HepG2 (cell line): ENCODE results near the gene MCEE. TPM values are rescaled to one million over a fixed set of nuclear protein-coding genes. Genes with fewer than 3 reads are reported as not detected.

ENCODE experiments used
- BCL6 ChIP-seq: IDR thresholded peaks from 2 replicates; pipeline ENCODE4 v1.6.1; 2016; ENCODE audit warnings: missing genetic modification reagents, missing compliant biosample characterization
- CCAR2 ChIP-seq: fragments of 200-400 bp; formaldehyde crosslinking; optimal IDR thresholded peaks from 2 replicates; pipeline ENCODE3; 2018; ENCODE audit warnings: low read depth, mild to moderate bottlenecking, low read length, moderate library complexity
- CREB3 ChIP-seq: sonication (generic); formaldehyde crosslinking; IDR thresholded peaks from 2 replicates; pipeline ENCODE4 v1.5.0; 2020; ENCODE audit warnings: missing genetic modification reagents
- GFI1 ChIP-seq: sonication (generic); formaldehyde crosslinking; IDR thresholded peaks from 2 replicates; pipeline ENCODE4 v1.5.0; 2020; ENCODE audit warnings: missing genetic modification reagents, mild to moderate bottlenecking, borderline replicate concordance
- HES4 ChIP-seq: sonication (generic); formaldehyde crosslinking; IDR thresholded peaks from 2 replicates; pipeline ENCODE4 v1.9.0; 2021; ENCODE audit warnings: mild to moderate bottlenecking, missing genetic modification reagents, borderline replicate concordance
- HNRNPL ChIP-seq: fragments of 200-400 bp; formaldehyde crosslinking; IDR thresholded peaks from 2 replicates; pipeline ENCODE4 v1.6.1; 2017; ENCODE audit warnings: mild to moderate bottlenecking, low read depth, low read length
- KAT7 ChIP-seq: IDR thresholded peaks from 2 replicates; pipeline ENCODE4 v1.6.1; 2018; ENCODE audit warnings: borderline replicate concordance, missing compliant biosample characterization
- KDM4B ChIP-seq: sonication (generic); formaldehyde crosslinking; IDR thresholded peaks from 2 replicates; pipeline ENCODE4 v1.4.0; 2020; ENCODE audit warnings: missing genetic modification reagents
- MBNL3 ChIP-seq: fragments of 250-450 bp; sonication (Bioruptor Pico); conservative IDR thresholded peaks from 2 replicates; pipeline ENCODE4 v1.8.0; 2022; ENCODE audit warnings: mild to moderate bottlenecking, inconsistent platforms
- MXI1 ChIP-seq: IDR thresholded peaks from 3 replicates; pipeline ENCODE4 v1.6.1; 2012; ENCODE audit warnings: low read depth, low read length, inconsistent platforms, borderline replicate concordance
- POLR2A ChIP-seq, 2 experiments: IDR thresholded peaks; 2 replicates each; pipeline ENCODE4 v1.6.1; 2011; ENCODE audit warnings: low read depth in 2 of 2, low read length in 2 of 2, mild to moderate bottlenecking in 1 of 2, moderate library complexity in 1 of 2; ENCODE audit not compliant: insufficient read depth in 1 of 2
- SALL1 ChIP-seq: sonication (generic); formaldehyde crosslinking; IDR thresholded peaks from 2 replicates; pipeline ENCODE4 v1.8.0; 2022; ENCODE audit warnings: mild to moderate bottlenecking, missing genetic modification reagents
- SP140L ChIP-seq: sonication (generic); formaldehyde crosslinking; IDR thresholded peaks from 2 replicates; pipeline ENCODE4 v1.4.0; 2020; ENCODE audit warnings: missing genetic modification reagents, borderline replicate concordance
- TBX3 ChIP-seq: fragments of 450-650 bp; IDR thresholded peaks from 2 replicates; pipeline ENCODE4 v1.6.1; 2017; ENCODE audit warnings: antibody characterized with exemption, mild to moderate bottlenecking, inconsistent platforms, borderline replicate concordance
- THRA ChIP-seq: sonication (generic); formaldehyde crosslinking; IDR thresholded peaks from 2 replicates; pipeline ENCODE4 v1.4.0; 2020; ENCODE audit warnings: missing genetic modification reagents, borderline replicate concordance
- TRAFD1 ChIP-seq: sonication (generic); formaldehyde crosslinking; IDR thresholded peaks from 2 replicates; pipeline ENCODE4 v1.5.1; 2020; ENCODE audit warnings: missing genetic modification reagents, mild to moderate bottlenecking, borderline replicate concordance
- TRIM22 ChIP-seq: fragments of 450-650 bp; IDR thresholded peaks from 2 replicates; pipeline ENCODE4 v1.6.1; 2017
- WIZ ChIP-seq: sonication (generic); formaldehyde crosslinking; IDR thresholded peaks from 2 replicates; pipeline ENCODE4 v1.5.1; 2020; ENCODE audit warnings: mild to moderate bottlenecking, missing genetic modification reagents
- ZC3H4 ChIP-seq: sonication (generic); formaldehyde crosslinking; IDR thresholded peaks from 2 replicates; pipeline ENCODE4 v1.4.0; 2020; ENCODE audit warnings: missing genetic modification reagents, borderline replicate concordance
- ZEB1 ChIP-seq: IDR thresholded peaks from 2 replicates; pipeline ENCODE4 v1.6.1; 2012; ENCODE audit warnings: mild to moderate bottlenecking, low read depth, inconsistent platforms; ENCODE audit not compliant: insufficient replicate concordance
- ZNF292 ChIP-seq: sonication (generic); formaldehyde crosslinking; IDR thresholded peaks from 2 replicates; pipeline ENCODE4 v1.8.1; 2022; ENCODE audit warnings: mild to moderate bottlenecking, low read depth, missing genetic modification reagents, borderline replicate concordance
- ZNF512B ChIP-seq: sonication (generic); formaldehyde crosslinking; IDR thresholded peaks from 2 replicates; pipeline ENCODE4 v1.5.1; 2020; ENCODE audit warnings: missing genetic modification reagents, mild to moderate bottlenecking, borderline replicate concordance
- ZNF563 ChIP-seq: sonication (generic); formaldehyde crosslinking; IDR thresholded peaks from 2 replicates; pipeline ENCODE4 v1.8.0; 2022; ENCODE audit warnings: mild to moderate bottlenecking, moderate library complexity, missing genetic modification reagents
- ZNF777 ChIP-seq: sonication (generic); formaldehyde crosslinking; IDR thresholded peaks from 2 replicates; pipeline ENCODE4 v1.4.0; 2020; ENCODE audit warnings: missing genetic modification reagents
- polyA plus RNA-seq, 8 experiments: library from polyadenylated mRNA; depleted of rRNA in 3 of 8; stranded (reverse) in 7 of 8; unstranded in 1 of 8; fragments of >200 nt; fragmentation: Illumina TruSeq in 4 of 8; extraction: Trizol in 4 of 8; gene quantifications; 2 replicates each; pipeline versions ENCODE4 v1.2.1 to v1.2.3, GENCODE V29; 2011 to 2016; ENCODE audit warnings: low read depth in 4 of 8, missing spikeins in 1 of 8, mixed read lengths in 1 of 8; ENCODE audit not compliant: insufficient read depth in 1 of 8
- total RNA-seq, 5 experiments: library from RNA; depleted of rRNA; stranded (reverse); fragments of >200 nt; fragmentation: Illumina TruSeq; extraction: Trizol; gene quantifications; 2 replicates each; pipeline ENCODE4 v1.2.3, GENCODE V29; 2016; ENCODE audit warnings: low read depth in 1 of 5

The MCEE gene
- total and polyA plus RNA-seq, 2 of the 13 experiments (the other 11 are each of a cell fraction or from before 2014, with no cell fraction given): 32.0 to 66.9 TPM

- TF ChIP-seq THRA (CRISPR knock-in tag) (no peak), POLR2A (IDR thresholded peaks at IDR 0.05; ENCODE audit: insufficient read depth in 1 of 2, low read depth in 2 of 2, low read length in 2 of 2) (no peak; a peak in 1 of 4 replicates), MXI1 (no peak; the same call in 2 of the 3 replicates), ZC3H4 (CRISPR knock-in tag) (0 out of 2 replicates have a peak, but pooled peaks have one; percentile 89), BCL6 (CRISPR knock-in tag) (peak; percentile 41; the same call in 1 of the 2 replicates), TBX3 (peak; percentile 17; the same call in 1 of the 2 replicates), TRIM22 (no peak), WIZ (no peak), TRAFD1 (CRISPR knock-in tag) (no peak), MBNL3 (CRISPR knock-in tag) (no peak), SALL1 (peak; percentile 73; the same call in 1 of the 2 replicates), SP140L (CRISPR knock-in tag) (no peak), ZNF777 (CRISPR knock-in tag) (no peak; the same call in 1 of the 2 replicates), CCAR2 (no peak), ZNF563 (CRISPR knock-in tag) (no peak), ZNF292 (peak; percentile 55; the same call in 1 of the 2 replicates), HES4 (no peak; the same call in 1 of the 2 replicates), HNRNPL (0 out of 2 replicates have a peak, but pooled peaks have one; percentile 41), KDM4B (CRISPR knock-in tag) (no peak), KAT7 (CRISPR knock-in tag) (no peak; the same call in 1 of the 2 replicates), ZNF512B (CRISPR knock-in tag) (no peak), GFI1 (CRISPR knock-in tag) (no peak), CREB3 (CRISPR knock-in tag) (no peak), ZEB1 (no peak)
These were observed 202 bp downstream of the MCEE start (continued) for GRCh38 chr2:71129902-71130151.
